HG02763 (cell line): ENCODE results near the gene CSNK1D.
"Not testable (repeated sequence)": the region's sequence is repeated elsewhere in the genome, so short reads cannot be mapped to it uniquely, and the experiment has no call there.

Experiments used
- ATAC-seq: cut with Tn5 transposase; IDR thresholded peaks from one replicate; pipeline ENCODE4 v1.9.1; 2021; ENCODE audit warnings: mild to moderate bottlenecking, moderate library complexity; ENCODE audit not compliant: unreplicated experiment

CSNK1D gene

DNA sequence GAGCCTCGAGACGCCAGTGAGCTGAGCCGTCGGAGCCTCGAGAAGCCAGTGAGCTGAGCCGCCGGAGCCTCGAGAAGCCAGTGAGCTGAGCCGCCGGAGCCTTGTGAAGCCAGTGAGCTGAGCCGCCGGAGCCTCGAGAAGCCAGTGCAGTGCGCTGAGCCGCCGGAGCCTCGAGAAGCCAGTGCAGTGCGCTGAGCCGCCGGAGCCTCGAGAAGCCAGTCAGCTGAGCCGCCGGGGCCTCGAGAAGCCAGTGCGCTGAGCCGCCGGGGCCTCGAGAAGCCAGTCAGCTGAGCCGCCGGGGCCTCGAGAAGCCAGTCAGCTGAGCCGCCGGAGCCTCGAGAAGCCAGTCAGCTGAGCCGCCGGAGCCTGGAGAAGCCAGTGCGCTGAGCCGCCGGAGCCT is 19.4 kb downstream of the CSNK1D start:
- ATAC-seq: not testable (repeated sequence)

DNA sequence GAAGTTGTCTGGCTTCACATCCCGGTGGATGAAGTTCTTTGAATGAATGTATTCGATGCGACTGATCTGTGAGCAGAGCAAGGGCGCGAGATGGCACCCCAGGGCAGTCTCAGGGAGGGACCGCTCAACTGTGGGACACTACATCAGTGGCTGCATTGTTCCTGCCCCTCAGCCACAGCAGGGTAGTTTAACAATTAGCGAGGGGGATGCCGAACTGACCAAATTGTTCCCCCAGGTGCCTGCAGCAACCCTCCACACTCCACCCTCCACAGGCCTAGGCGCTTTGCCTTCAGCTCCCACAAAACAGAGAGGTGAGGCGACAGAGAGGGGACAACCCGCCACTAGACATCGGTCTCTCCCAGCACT is 20.3 kb downstream of the CSNK1D start:
- ATAC-seq: no peak

DNA sequence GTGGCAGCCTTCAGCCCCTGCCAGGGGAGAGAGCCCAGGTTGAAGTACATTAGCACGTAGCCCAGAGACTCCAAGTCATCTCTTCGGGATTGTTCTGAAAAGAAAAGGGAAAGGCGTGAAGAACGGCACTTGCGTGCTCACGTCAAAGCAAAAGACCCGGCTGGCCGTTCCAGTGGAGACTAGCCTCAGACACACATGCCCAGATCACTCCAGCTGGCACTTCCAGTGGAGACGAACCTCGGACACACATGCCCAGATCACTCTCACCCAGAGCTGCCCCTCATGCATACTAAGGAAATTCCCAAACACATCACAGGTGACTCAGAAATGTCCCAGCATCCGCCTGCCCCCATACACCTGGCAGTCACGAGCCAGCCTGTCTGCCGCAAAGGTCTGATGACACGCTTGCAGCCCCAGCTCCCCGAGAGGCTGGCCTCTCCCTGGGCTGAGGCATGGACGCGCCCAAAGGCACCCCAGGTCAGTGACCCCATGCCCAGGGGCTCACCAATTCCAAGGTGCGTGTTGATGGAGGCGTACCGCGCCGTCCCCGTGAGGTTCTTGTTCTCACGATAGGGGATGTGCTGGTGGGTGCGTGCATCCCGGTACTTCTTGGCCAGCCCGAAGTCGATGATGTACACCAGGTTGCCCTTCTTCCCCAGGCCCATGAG is 20.9 kb downstream of the CSNK1D start:
- ATAC-seq: no peak

GRCh38 chr17:82250868-82251500 is 22.5 kb downstream of the CSNK1D start:
- no peak for ATAC-seq

- ATAC-seq: no peak
Observed at GRCh38 chr17:82249896-82250581, 23.5 kb downstream of the CSNK1D start.

DNA sequence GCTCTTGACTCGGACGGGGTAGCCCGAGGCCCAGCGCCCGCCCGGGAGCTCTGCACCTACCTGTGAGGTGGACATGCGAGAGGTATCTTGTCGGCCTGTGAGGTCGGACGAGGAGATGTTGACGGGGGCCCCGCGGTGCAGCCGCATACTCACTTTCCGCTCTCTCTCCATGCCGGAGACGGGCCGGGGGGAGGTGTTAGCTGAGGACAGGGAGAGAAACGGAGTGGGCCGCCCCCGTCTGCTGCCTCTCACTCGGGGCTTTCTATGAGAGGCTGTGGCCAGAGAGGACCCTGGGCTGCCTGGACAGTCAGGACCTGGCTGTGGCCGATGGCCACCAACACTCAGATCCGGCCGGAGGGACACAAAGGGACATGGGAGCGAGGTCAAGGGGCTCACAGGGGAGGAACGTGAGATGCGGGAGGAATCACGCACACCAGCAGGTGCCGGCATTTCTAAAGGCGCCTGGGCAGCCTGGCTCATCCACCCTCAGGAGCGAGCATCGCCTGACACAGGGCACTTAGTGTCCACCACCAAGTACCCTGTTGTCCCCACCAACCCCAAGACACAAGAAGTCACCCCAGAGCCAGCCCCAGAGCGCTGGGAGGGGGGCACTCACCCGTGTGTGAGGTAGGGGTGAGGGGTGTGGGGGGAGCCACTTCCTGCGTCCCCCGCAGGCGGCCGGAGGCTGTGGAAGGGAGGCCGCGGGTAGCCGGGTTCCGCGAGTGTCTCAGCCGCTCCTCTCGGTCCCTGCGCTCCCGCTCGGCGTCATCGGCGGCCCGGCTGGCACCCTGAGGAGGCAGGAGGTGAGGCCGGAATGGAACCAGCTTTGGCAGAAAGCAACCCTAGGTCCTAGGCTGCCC is 24.5 kb downstream of the CSNK1D start:
- ATAC-seq: no peak

DNA sequence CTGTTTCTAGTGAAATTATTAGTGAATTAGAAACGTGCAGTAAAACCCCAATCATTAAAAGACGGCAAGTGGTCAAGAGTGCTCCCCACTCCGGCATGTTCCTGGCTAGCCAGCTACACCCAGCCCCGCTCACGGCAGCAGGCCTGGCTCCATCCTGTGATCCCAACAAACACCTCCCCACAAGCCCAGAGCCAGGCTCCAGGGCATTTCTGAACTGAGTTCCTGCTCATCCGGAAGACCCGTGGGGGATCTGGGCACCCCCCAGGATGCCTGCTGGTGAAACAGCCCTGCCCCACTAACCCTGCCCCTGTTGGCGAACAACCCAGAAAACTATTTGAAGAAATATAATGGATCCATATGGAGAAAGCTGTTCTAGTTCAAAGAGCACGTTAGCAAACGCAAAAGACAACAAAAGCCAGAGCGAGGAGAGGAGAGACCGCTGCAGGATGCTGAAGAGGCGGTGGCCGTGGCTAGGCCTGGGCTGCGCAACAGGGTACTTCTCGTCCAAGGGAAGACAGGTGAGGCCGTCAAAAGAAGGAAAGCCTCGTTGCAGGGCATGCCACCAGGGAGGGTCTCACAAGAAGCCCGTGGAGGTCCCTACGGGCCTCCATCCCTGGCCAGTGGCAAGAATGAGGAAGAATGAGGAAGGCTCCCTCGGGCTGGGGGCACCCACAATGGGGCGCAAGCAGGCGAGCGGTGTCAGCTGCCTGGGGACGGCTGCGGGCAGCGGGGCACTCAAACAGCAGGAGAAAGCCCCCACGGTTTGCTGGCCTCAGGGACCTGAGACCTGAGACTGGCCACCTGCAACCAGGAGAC is 25.4 kb downstream of the CSNK1D start:
- no peak for ATAC-seq

GRCh38 chr17:82247182-82247823 is 26.2 kb downstream of the CSNK1D start:
- no peak for ATAC-seq

DNA sequence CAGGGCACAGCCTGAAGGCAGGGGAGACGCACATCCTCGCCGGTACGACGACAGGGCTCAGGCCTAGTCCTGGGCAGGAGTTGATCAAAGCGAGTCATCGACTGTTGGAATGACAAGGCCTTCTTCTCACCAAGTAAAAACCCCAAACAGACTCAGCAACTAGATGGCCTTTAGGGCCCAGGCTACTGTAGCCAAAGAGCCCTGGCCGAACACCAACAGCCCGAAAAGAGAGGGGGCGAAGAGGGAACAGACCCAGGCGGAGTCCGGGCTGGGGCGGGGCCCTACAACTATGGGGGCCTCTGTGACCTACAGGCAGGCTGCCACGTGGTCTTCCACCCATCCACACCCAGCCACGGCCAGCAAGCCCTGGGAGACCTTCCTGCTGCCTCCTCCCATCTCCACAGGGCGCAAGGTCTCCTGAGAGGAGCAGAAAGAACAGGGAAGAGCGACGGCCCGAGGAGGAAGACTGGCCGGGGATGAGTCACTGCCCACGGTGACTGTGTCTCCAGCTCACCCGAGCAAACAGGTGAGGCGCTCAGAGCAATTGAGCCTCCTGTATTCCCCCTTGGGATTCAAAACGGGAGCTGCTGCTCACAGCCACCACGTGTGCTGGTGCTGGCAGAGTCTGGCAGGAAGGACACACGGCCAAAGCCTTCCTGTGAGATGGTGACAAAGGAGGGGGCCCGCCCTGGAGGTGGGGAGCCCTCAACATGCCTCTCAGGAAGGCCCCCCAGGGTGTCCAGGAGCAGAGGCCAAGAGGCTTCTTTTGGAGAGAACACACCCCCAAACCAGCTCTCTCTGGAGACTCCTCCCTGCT is 26.9 kb downstream of the CSNK1D start:
- no peak for ATAC-seq

DNA sequence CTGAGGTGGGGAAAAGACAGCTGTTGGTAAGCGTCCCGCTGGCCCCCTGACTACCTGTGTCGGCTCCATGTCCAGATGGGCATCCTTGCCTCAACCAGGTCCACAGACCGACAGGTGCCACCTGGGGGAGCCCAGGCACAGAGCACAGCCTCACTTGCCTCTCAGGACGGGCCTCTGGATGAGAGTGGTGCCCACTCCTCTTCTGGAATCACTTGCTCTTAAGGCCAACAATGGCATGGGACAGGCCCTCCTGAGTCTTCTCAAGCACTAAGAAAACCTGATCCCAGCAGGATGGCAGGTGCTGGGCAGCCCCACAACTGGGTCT is 27.5 kb downstream of the CSNK1D start:
- ATAC-seq: no peak

DNA sequence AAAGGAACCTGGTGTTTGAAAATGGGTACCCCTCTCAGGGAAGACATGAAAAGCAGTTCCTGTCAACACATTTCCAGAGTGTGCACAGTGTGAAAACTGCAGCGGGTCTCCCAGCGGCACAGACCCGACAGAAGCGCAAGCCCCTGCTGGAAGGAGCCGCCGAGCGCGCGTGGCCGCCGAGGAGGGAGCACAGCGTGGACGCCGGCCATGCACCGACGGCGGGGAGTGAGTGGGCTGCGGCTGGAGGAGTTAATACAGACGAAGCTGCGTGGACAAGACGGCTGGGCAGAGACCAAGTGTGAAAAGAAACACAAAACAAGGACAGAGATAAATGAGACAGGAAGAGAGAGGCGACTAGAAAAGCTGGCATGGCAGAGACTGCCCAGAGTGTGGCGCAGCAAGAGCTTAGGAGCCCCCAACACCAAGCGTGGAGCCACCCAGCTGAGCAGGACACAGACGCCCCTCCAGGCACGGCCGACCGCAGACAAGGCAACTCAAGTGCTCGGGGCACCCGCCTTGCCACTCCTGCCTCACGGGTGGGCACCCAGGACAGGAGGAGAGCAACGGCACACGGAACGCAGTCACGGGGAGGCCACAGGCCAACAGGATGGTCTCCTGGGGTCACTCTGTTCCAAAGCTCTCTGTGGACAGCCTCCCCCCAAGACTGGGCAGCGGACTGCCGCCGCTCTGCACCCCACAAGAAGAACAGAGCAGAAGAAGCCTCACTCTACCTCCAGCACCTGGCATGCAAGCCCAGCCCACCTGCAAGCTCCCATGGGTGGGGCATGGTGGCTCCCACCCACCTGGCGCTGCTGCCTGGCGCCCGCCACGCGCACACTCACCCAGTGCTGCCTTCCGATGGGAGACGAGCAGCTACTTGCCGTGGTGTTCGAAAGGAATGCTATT is 28.1 kb downstream of the CSNK1D start:
- ATAC-seq: no peak

GRCh38 chr17:82244413-82245133 is 28.9 kb downstream of the CSNK1D start:
- no peak for ATAC-seq

DNA sequence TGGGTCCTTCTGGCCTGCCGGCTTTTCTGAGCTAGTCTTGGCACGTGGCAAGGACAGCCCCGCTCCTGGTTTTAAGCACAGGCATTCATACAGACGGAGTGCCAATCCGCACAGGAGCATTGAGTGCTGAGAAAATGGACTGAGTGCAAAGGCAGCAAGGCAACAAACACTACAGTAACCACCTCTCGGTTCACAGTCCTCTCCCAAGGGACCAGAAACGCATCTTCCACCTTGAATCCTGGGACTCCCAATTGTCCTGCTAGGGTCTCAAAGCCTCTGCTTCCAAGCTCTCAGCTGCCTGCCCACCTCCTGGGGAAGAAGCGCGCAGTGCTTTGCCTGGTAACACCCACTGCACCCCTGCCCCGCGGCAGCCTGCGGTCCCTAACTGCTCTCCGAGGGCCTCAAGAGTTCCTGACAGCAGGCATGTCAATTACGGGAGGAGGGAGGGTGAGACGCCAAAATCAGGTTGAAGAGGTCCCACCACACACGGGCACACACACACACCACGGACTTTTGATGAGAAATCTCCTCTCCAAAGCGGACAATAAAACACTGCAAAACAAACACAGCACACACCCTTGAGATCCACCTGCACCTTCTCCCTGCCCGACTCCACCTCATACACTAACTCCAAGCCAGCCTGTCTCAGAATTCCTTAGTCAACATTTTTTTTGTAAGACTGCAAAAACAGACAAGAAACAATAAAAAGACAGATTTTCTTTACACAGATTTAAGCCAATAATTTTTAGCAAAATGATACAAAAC is 29.7 kb downstream of the CSNK1D start:
- no peak for ATAC-seq

DNA sequence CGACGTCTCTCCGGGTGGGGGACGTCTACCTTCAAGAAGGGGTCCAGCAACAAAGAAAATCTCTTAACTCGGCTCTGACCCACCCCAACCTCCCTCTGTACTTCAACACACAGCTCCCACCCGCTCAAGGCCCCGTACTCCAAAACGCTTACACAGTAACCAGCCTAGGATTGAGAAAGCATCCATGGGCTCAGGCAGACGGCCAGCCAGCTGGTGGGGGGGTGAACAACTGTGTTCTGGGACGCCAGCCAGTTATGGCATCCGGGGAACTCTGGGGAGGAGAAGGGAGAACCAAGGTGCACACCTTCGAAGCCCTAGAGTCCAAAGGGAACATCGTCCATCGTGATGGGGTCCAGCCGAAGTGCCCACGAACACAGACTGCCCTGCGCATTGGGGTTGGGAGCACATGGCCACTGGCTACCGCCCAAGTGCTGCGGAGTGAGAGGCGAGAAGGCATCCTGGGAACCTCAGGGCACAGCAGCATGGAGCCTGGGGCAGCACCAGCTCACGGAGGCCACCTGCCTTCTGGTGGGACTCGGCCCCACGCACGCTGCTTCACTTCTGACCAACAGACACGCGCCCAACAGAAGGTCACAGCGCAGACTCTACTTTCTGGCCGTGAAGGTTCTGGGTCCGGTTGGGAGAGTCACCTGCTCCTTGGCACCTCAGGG is 30.4 kb downstream of the CSNK1D start:
- ATAC-seq: no peak

DNA sequence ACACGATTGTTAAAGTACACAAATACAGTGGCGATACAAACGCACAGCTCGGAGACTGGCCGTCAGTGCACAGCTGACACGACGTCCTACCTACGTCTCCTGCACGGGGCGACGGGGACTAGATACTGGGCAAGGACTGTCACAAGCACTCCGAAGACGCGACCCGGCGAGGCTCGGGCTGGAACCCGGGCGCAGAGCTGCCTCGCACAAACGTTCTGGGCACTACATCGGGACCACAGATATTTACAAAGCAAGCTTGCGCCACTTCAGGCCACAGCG is 30.9 kb downstream of the CSNK1D start:
- no peak for ATAC-seq

DNA sequence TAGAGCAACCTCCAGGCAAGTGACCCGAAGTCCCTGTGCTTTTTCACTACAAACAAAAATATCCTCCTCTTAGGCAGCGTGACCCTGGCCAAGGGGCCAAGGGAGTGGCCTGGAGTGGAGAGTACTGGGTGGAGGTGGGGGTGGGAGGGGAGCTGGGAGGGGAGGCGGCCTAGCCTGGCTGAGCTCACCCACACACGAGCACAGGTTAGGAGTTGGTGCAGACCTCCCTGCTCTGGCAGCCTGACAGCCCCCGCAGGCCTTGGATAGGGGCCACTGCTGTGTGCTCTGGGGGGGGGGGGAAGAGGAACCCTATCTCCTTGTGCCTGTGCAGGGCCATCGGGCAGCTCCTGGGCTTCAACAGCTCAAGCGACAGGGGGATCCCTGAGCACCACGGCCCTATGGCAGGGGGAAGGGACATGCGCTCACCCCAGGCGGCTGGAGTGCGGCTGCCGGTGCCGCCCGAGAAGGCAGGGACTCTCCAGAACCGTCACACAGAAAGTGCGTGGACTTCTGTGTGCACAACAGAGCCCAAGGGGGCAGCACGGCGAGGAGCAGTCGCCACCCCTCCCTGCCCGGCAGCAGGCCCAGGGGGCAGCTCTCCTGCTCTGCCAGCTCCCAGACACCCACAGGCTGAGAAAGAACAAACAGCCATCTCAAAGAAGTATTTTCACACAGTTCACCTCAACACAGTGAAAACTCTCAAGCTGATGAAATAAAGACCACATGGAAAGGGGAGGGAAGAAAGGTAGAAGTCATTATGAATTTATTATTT is 31.4 kb downstream of the CSNK1D start:
- ATAC-seq: no peak
